Adrenal gland (tissue), 12 donors: ENCODE measurements around the gene LSM12. TPM values are rescaled to one million over a fixed set of nuclear protein-coding genes. Genes with fewer than 3 reads are reported as not detected.

Experiments
- DNase-seq, 7 donors: peaks; one replicate each; pipeline ENCODE4 v3.0.0-alpha.2; 2019 to 2020
- H3K27ac ChIP-seq, 5 donors: fragments of 200-600 bp; sonication (generic) in 4 of 5; 1 replicate in 3 of 5; 2 replicates in 2 of 5; pipeline versions ENCODE4 v1.5.1 to v1.8.0; 2016 to 2020; ENCODE audit warnings: mild to moderate bottlenecking in 1 of 5
- H3K27me3 ChIP-seq: fragments of 200-600 bp; 2 replicates; pipeline ENCODE4 v1.8.0; 2021
- H3K36me3 ChIP-seq, 2 donors: fragments of 200-600 bp; replicated peaks in 1 of 2; 1 replicate in 1 of 2; 2 replicates in 1 of 2; pipeline versions ENCODE4 v1.5.1 to v1.8.0; 2018 to 2022
- H3K4me1 ChIP-seq, 2 donors: fragments of 200-600 bp; replicated peaks in 1 of 2; 1 replicate in 1 of 2; 2 replicates in 1 of 2; pipeline versions ENCODE4 v1.5.1 to v1.8.0; 2018 to 2021
- H3K4me3 ChIP-seq, 4 donors: fragments of 200-600 bp; sonication (generic) in 3 of 4; one replicate each; pipeline ENCODE4 v1.5.1; 2016 to 2018
- H3K9me3 ChIP-seq, 3 donors: fragments of 200-600 bp; sonication (generic) in 1 of 3; replicated peaks in 1 of 3; 1 replicate in 2 of 3; 2 replicates in 1 of 3; pipeline versions ENCODE4 v1.5.1 to v1.8.0; 2016 to 2021
- POLR2A ChIP-seq, 2 donors: fragments of 450-650 bp; IDR thresholded peaks; one replicate each; pipeline ENCODE4 v1.6.1; 2017; ENCODE audit warnings: antibody characterized with exemption in 2 of 2, mild to moderate bottlenecking in 2 of 2, moderate library complexity in 1 of 2
- WGBS, 4 donors: extraction: QIAGEN DNeasy Blood & Tissue Kit in 2 of 4; methylation state at CpG; one replicate each; pipeline versions ENCODE4 v1.1.5 to v1.1.7; 2013 to 2017; 5-methylcytosine and 5-hydroxymethylcytosine counted together
- intact Hi-C, 2 donors: fragments of 100-400 bp; cut with DNase I; formaldehyde crosslinking; loops; one replicate each; pipeline versions ENCODE4 v1.14.1 to v1.15.0; 2022 to 2023
- polyA plus RNA-seq, 3 donors: library from polyadenylated mRNA; stranded (reverse); fragments of 200-250 nt in 2 of 3; fragments of 350-450 nt in 1 of 3; fragmentation: Illumina TruSeq in 1 of 3; extraction: RNeasy Lipid Tissue Mini Kit (QIAGEN cat#74804) in 1 of 3; gene quantifications; one replicate each; pipeline ENCODE4 v1.2.3, GENCODE V29; 2013 to 2014
- total RNA-seq, 9 donors: library from RNA; depleted of rRNA in 4 of 9; stranded (reverse); fragments of >200 nt in 4 of 9; fragments of 120-200 nt in 1 of 9; fragmentation: NEBNext Ultra II Directional in 1 of 9; extraction: Animal tissue kit (Norgen Biotek cat#: 25700) in 1 of 9; gene quantifications; one replicate each; pipeline versions ENCODE4 v1.1.0 to v1.2.4, GENCODE V29; 2013 to 2023
- TF ChIP-seq, protein P1 (sequence below), 6 experiments: fragments of 450-650 bp in 4 of 6; fragments of 200-600 bp in 2 of 6; sonication (generic) in 1 of 6; IDR thresholded peaks; 1 replicate in 5 of 6; 2 replicates in 1 of 6; pipeline versions ENCODE4 v1.5.1 to v1.8.0; 2016 to 2021; ENCODE audit warnings: antibody characterized with exemption in 6 of 6, mild to moderate bottlenecking in 2 of 6, moderate library complexity in 1 of 6
- donor health status: healthy with polysubstance abuse.
- donor health status: Bipolar disorder and iron deficiency.
- donor health status: DM: yes; HTN: yes; CAD: no.
- donor health status: DM: no; HTN: no; CAD: no.
- donor health status: DM: no; HTN: no; CAD: no.
- donor health status: DM: yes; HTN: yes; CAD: no.

Gene LSM12
- total and polyA plus RNA-seq, 12 donors = 19.8 to 54.7 (median 37.3) TPM

DNA sequence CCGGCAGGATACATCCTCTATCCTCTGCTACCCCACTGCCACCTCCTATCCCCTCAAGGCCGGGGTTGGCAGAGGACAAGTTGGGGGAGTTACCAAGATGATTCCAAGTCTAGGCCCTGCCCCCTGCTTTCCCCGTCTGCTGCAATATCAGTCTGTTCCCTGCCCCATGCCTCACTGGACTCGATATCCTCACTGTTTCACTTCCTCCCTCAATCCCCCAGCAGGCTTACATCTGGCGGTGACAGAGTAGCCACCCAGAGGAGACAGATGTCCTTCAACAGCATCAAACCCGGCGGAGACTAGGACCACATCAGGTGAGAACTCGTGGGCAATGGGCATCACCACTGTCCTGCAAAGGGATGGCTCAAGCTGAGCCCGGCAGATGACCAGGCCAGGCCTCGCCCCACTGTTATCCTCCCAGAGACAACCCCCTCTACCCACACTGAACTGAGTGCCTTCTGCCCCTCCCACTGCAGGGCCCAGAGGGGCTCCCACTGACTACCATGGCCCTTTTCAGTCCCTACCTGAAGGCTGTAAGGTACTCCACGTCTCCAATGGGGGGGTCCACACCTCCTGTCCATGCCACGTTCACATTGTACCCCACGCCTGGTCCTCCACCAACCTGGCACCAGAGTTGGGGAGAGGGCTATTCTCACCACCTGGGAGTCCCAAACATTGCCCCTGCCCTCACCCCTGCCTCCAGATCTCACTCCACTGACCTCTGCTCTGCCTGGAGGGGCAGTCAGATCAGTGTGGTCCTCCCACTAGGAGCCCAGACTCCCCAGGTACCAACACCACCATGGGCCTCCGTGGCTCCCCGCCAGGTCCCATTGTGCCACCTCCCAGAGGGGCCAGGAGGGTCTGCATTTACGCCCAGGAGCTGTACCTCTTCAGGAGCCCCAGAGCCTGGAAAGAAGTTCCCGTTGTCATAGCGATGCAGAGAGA, 13.7 kb upstream of the LSM12 start:
- peaks cover 0 to 97% of the 10 kb centered on the region in 2 donors for H3K36me3 ChIP-seq
- TF ChIP-seq, protein P1, sequence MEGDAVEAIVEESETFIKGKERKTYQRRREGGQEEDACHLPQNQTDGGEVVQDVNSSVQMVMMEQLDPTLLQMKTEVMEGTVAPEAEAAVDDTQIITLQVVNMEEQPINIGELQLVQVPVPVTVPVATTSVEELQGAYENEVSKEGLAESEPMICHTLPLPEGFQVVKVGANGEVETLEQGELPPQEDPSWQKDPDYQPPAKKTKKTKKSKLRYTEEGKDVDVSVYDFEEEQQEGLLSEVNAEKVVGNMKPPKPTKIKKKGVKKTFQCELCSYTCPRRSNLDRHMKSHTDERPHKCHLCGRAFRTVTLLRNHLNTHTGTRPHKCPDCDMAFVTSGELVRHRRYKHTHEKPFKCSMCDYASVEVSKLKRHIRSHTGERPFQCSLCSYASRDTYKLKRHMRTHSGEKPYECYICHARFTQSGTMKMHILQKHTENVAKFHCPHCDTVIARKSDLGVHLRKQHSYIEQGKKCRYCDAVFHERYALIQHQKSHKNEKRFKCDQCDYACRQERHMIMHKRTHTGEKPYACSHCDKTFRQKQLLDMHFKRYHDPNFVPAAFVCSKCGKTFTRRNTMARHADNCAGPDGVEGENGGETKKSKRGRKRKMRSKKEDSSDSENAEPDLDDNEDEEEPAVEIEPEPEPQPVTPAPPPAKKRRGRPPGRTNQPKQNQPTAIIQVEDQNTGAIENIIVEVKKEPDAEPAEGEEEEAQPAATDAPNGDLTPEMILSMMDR (IDR thresholded peaks at IDR 0.05) = no peak
- no peak for TF ChIP-seq POLR2A (IDR thresholded peaks at IDR 0.05)
- peak in 1 of 7 donors; percentile 20 for DNase-seq
- H3K4me3 ChIP-seq = no peak overlapping the region
- no peaks in the 10 kb centered on the region for H3K9me3 ChIP-seq
- no peaks in the 10 kb centered on the region for H3K4me1 ChIP-seq
- whole genome bisulfite sequencing, 4 donors = 73 to 79% (median 78%) methylated on average over 13 to 18 of the region's 18 CpGs
- no peaks in the 10 kb centered on the region for H3K27me3 ChIP-seq
- H3K27ac ChIP-seq = no peak overlapping the region
- intact Hi-C loops = loop anchor here in 1 of 2 donors (5.0 kb wide), 1 partner anchor 37 kb away; no protein-coding TSS in a partner anchor

DNA sequence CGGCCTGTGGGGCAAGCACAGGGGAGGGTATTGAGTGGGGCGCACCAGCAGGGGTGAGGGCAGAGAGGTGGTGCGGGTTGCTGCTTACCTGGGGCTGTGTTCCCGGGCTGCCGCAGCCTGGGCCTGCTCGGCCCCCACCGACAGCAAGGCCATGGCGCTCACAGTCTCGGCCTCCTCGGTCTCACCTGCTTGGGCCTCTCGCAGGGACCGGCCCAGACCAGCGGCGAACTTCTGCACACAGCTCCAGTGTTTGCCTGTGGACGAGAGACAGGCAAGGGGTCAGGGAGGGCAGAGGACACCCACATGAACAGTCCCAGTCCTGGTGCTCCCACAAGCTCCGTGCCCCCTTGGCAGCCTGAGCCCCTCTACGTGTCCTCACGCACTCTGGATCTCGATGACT, 11.9 kb upstream of the LSM12 start:
- Histone ChIP-seq H3K4me3 (no peak overlapping the region), H3K36me3 (peaks cover 0 to 89% of the 10 kb centered on the region in 2 donors), H3K9me3 (no peaks in the 10 kb centered on the region), H3K4me1 (no peaks in the 10 kb centered on the region), H3K27me3 (no peaks in the 10 kb centered on the region), H3K27ac (no peak overlapping the region)
- TF ChIP-seq, protein P1 (IDR thresholded peaks at IDR 0.05) = no peak
- no peak for TF ChIP-seq POLR2A (IDR thresholded peaks at IDR 0.05)
- DNase-seq = no peak
- intact Hi-C loops = no loop called here
- WGBS, 4 donors = 89 to 94% (median 93%) methylated on average over 11 to 19 of the region's 19 CpGs

DNA sequence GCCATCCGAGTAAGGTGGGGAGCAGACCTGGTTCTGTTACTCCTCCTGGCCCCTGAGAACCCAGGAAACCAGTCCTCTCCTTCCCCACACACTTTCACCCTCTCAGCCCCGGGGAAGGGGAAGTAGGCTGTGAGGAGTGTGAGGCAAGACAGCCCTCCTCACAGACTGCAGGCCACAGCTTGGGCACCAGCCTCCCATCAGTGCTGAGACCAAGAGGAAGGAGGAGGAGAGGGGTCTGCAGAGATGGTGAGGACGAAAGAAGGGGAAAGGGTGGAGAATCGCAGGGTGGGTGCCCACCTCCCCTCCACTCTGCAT, 11.1 kb upstream of the LSM12 start:
- Histone ChIP-seq H3K4me1 (no peaks in the 10 kb centered on the region), H3K27ac (peak overlapping the region in 1 of 5 donors; percentile 29), H3K9me3 (no peaks in the 10 kb centered on the region), H3K27me3 (no peaks in the 10 kb centered on the region), H3K36me3 (peaks cover 0 to 80% of the 10 kb centered on the region in 2 donors), H3K4me3 (no peak overlapping the region)
- 60 to 84% (median 72%) methylated on average over 4 of the region's 4 CpGs for WGBS, 4 donors
- intact Hi-C loops = no loop called here
- DNase-seq = peak in 1 of 7 donors; percentile 12
- TF ChIP-seq POLR2A (IDR thresholded peaks at IDR 0.05) = no peak
- TF ChIP-seq, protein P1 (IDR thresholded peaks at IDR 0.05) = no peak

DNA sequence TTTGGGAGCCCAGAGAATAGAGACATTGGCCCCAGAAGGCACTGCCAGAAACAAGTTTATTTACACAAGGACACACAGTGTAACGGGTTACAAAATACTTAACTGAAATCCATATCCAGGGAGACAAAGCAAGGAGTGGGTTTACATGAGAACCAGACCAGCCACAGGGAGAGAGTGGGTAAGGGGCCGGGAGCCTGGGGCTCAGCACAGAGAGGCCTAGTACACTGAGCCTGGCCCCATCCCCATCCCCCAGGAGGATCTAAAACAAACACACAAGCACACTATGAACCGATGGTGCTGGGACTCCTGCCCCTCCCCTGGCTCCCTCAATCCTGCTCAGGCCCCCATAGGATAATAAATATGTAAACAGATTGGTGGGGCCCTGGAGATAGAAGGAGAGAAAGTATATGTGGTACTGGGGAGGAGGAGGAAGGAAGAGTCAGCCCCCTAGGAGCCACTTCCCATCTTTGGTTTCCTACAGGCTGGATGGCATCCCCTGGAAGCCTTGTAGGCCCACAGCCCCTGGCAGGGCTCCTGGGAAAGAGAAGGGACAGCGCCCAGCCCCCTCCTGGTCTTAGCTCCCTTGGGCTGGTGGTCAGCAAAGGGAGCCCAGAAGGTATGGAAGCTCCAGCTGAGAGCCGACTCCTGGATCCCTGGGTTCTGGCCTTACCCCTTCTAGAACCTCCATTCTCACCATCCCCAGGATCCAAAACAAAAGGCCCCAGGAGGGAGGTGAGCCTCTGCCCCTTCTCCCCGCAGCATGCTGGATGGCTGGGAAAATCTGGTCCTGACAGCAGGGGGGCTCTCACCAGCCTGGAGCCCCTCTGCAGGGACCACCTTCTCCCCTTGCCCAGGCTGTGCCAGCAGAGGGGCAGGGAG, 10.5 kb upstream of the LSM12 start:
- H3K4me1 ChIP-seq = peaks cover under 1 to 1% of the 10 kb centered on the region in 2 donors
- H3K36me3 ChIP-seq = peaks cover 0 to 74% of the 10 kb centered on the region in 2 donors
- 65 to 74% (median 71%) methylated on average over 4 to 6 of the region's 6 CpGs for WGBS, 4 donors
- TF ChIP-seq, protein P1 (IDR thresholded peaks at IDR 0.05) = no peak
- no peak for TF ChIP-seq POLR2A (IDR thresholded peaks at IDR 0.05)
- H3K4me3 ChIP-seq = no peak overlapping the region
- H3K27me3 ChIP-seq = no peaks in the 10 kb centered on the region
- H3K9me3 ChIP-seq = no peaks in the 10 kb centered on the region
- peak overlapping the region in 1 of 5 donors; percentile 29 for H3K27ac ChIP-seq
- DNase-seq = no peak
- intact Hi-C loops = no loop called here
